Smooth muscle cell (in vitro differentiated cells): ENCODE results near the gene TMEM9. TPM values are rescaled to one million over a fixed set of nuclear protein-coding genes. Genes with fewer than 3 reads are reported as not detected.

ENCODE experiments used
- DNase-seq: peaks from one replicate; lab custom pipeline; 2025; ENCODE audit not compliant: unreplicated experiment; lab: John Stamatoyannopoulos, UW
- H2AFZ ChIP-seq: fragments of 200-600 bp; sonication (generic); 2 replicates; pipeline ENCODE4 v1.6.0; 2016; ENCODE audit warnings: antibody characterized with exemption, low read depth, mild to moderate bottlenecking
- H3F3A ChIP-seq: fragments of 200-600 bp; sonication (generic); 2 replicates; pipeline ENCODE4 v1.6.0; 2017; ENCODE audit warnings: antibody characterized with exemption, low read depth
- H3K27ac ChIP-seq: fragments of 200-600 bp; sonication (generic); 2 replicates; pipeline ENCODE4 v1.5.1; 2016; ENCODE audit warnings: low read depth, mild to moderate bottlenecking
- H3K27me3 ChIP-seq: fragments of 200-600 bp; sonication (generic); 2 replicates; pipeline ENCODE4 v1.6.1; 2016; ENCODE audit warnings: low read depth, mild to moderate bottlenecking
- H3K36me3 ChIP-seq: fragments of 200-600 bp; sonication (generic); 2 replicates; pipeline ENCODE4 v1.5.1; 2016; ENCODE audit warnings: low read depth
- H3K4me1 ChIP-seq: fragments of 200-600 bp; sonication (generic); 2 replicates; pipeline ENCODE4 v1.5.1; 2016; ENCODE audit warnings: low read depth
- H3K4me2 ChIP-seq: fragments of 200-600 bp; sonication (generic); 2 replicates; pipeline ENCODE4 v1.6.0; 2016; ENCODE audit warnings: mild to moderate bottlenecking
- H3K4me3 ChIP-seq: fragments of 200-600 bp; sonication (generic); 2 replicates; pipeline ENCODE4 v1.5.1; 2016; ENCODE audit warnings: mild to moderate bottlenecking
- H3K79me2 ChIP-seq: fragments of 200-600 bp; sonication (generic); 2 replicates; pipeline ENCODE4 v1.6.0; 2016; ENCODE audit warnings: low read depth, mild to moderate bottlenecking
- H3K9ac ChIP-seq: fragments of 200-600 bp; sonication (generic); 2 replicates; pipeline ENCODE4 v1.6.0; 2016; ENCODE audit warnings: low read depth
- H3K9me3 ChIP-seq: fragments of 200-600 bp; sonication (generic); replicated peaks from 2 replicates; pipeline ENCODE4 v1.5.1; 2016; ENCODE audit warnings: low read depth
- H4K20me1 ChIP-seq: fragments of 200-600 bp; sonication (generic); 2 replicates; pipeline ENCODE4 v1.6.0; 2016; ENCODE audit warnings: low read depth
- CTCF ChIP-seq: fragments of 200-600 bp; sonication (generic); IDR thresholded peaks from 2 replicates; pipeline ENCODE4 v1.5.1; 2017; ENCODE audit warnings: borderline replicate concordance, mild to moderate bottlenecking, antibody characterized with exemption; ENCODE audit not compliant: insufficient read depth, poor library complexity, severe bottlenecking
- WGBS: methylation state at CpG from one replicate; pipeline ENCODE4 v1.1.7; 2016; ENCODE audit warnings: low lambda C conversion rate; 5-methylcytosine and 5-hydroxymethylcytosine counted together
- polyA plus RNA-seq: library from polyadenylated mRNA; unstranded; fragments of >200 nt; fragmentation: Nextera tagmentation; extraction: Ambion mirVana; gene quantifications from 2 replicates; pipeline ENCODE4 v1.2.1, GENCODE V29; 2016
- total RNA-seq: library from RNA; depleted of rRNA; stranded (reverse); fragments of >200 nt; gene quantifications from 2 replicates; pipeline ENCODE4 v1.2.3, GENCODE V29; 2014

The TMEM9 gene
- total and polyA plus RNA-seq, 2 experiments from 2014 or later: 153 to 211 TPM

- peaks cover 41% of the 10 kb centered on the region for H4K20me1 ChIP-seq
- H3K9ac ChIP-seq: no peak overlapping the region
- H3F3A ChIP-seq: peaks cover 24% of the 10 kb centered on the region
- WGBS: 46% methylated on average over 6 of the region's 6 CpGs
- peak overlapping the region; percentile 93 for H3K27ac ChIP-seq
- H3K9me3 ChIP-seq: no peaks in the 10 kb centered on the region
- no peaks in the 10 kb centered on the region for H3K27me3 ChIP-seq
- DNase-seq: no peak
- no peak overlapping the region for H2AFZ ChIP-seq
- H3K4me3 ChIP-seq: no peak overlapping the region
- no peaks in the 10 kb centered on the region for H3K79me2 ChIP-seq
- no peak for TF ChIP-seq CTCF
- H3K4me2 ChIP-seq: peak overlapping the region; percentile 30
- H3K4me1 ChIP-seq: peaks cover 8% of the 10 kb centered on the region
- H3K36me3 ChIP-seq: no peaks in the 10 kb centered on the region
Observed at GRCh38 chr1:201138311-201138840, 15.9 kb downstream of the TMEM9 start.

GRCh38 chr1:201137579-201138310, 16.5 kb downstream of the TMEM9 start:
- H3K9ac ChIP-seq: peak overlapping the region; percentile 1
- peaks cover 41% of the 10 kb centered on the region for H4K20me1 ChIP-seq
- H3K9me3 ChIP-seq: no peaks in the 10 kb centered on the region
- no peaks in the 10 kb centered on the region for H3K36me3 ChIP-seq
- no peak overlapping the region for H2AFZ ChIP-seq
- no peak for TF ChIP-seq CTCF
- peak overlapping the region; percentile 30 for H3K4me2 ChIP-seq
- H3K4me3 ChIP-seq: no peak overlapping the region
- no peaks in the 10 kb centered on the region for H3K27me3 ChIP-seq
- H3F3A ChIP-seq: peaks cover 24% of the 10 kb centered on the region
- WGBS: 39% methylated on average over 6 of the region's 6 CpGs
- H3K79me2 ChIP-seq: no peaks in the 10 kb centered on the region
- peaks cover 8% of the 10 kb centered on the region for H3K4me1 ChIP-seq
- peak; percentile 40 for DNase-seq
- peak overlapping the region; percentile 93 for H3K27ac ChIP-seq

- 91% methylated on average over 7 of the region's 7 CpGs for WGBS
- Histone ChIP-seq H3K9ac (peak overlapping the region; percentile 53), H3K4me2 (peak overlapping the region; percentile 56), H3K4me3 (no peak overlapping the region), H3K27ac (peak overlapping the region; percentile 93), H3K79me2 (no peaks in the 10 kb centered on the region), H3K4me1 (peaks cover 8% of the 10 kb centered on the region), H3K9me3 (no peaks in the 10 kb centered on the region), H3K27me3 (no peaks in the 10 kb centered on the region), H2AFZ (no peak overlapping the region), H3K36me3 (no peaks in the 10 kb centered on the region), H3F3A (peaks cover 24% of the 10 kb centered on the region), H4K20me1 (peaks cover 41% of the 10 kb centered on the region)
- no peak for TF ChIP-seq CTCF
- no peak for DNase-seq
Observed at GRCh38 chr1:201137024-201137392, 17.3 kb downstream of the TMEM9 start.
